Endothelial cell (in vitro differentiated cells): ENCODE results near the gene EBF3. TPM values are rescaled to one million over a fixed set of nuclear protein-coding genes. Genes with fewer than 3 reads are reported as not detected.
A peak's percentile ranks its signal among the peaks of the same experiment; 100 is the strongest.

Experiments
- DNase-seq: peaks from one replicate; pipeline ENCODE4 v3.0.0; 2021; ENCODE audit warnings: low spot score
- H3K27ac Mint-ChIP-seq: one replicate; pipeline ENCODE4 v1.8.0; 2021; ENCODE audit warnings: mixed read lengths, inconsistent platforms; ENCODE audit not compliant: unreplicated experiment
- H3K27me3 Mint-ChIP-seq: one replicate; pipeline ENCODE4 v1.8.0; 2021; ENCODE audit warnings: mild to moderate bottlenecking, moderate library complexity, mixed read lengths, inconsistent platforms; ENCODE audit not compliant: unreplicated experiment
- H3K36me3 Mint-ChIP-seq: one replicate; pipeline ENCODE4 v1.8.0; 2021; ENCODE audit warnings: mild to moderate bottlenecking, low read depth, mixed read lengths, inconsistent platforms; ENCODE audit not compliant: unreplicated experiment
- H3K4me1 Mint-ChIP-seq: one replicate; pipeline ENCODE4 v1.8.0; 2021; ENCODE audit warnings: mild to moderate bottlenecking, mixed read lengths, inconsistent platforms; ENCODE audit not compliant: unreplicated experiment
- H3K4me3 Mint-ChIP-seq: one replicate; pipeline ENCODE4 v1.8.0; 2021; ENCODE audit warnings: mild to moderate bottlenecking, mixed read lengths, inconsistent platforms; ENCODE audit not compliant: unreplicated experiment
- H3K9me3 Mint-ChIP-seq: one replicate; pipeline ENCODE4 v1.8.0; 2021; ENCODE audit warnings: mixed read lengths, inconsistent platforms; ENCODE audit not compliant: unreplicated experiment
- CTCF ChIP-seq: fragments of 200-600 bp; sonication (generic); IDR thresholded peaks from one replicate; pipeline ENCODE4 v1.5.0; 2021; ENCODE audit warnings: antibody characterized with exemption; ENCODE audit not compliant: unreplicated experiment
- total RNA-seq: library from RNA; stranded (reverse); fragmentation: NEBNext Ultra II Directional; extraction: Animal tissue kit (Norgen Biotek cat#: 25700); gene quantifications from one replicate; pipeline ENCODE4 v1.2.1, GENCODE V29; 2021; ENCODE audit not compliant: unreplicated experiment

EBF3 gene
- total RNA-seq, 1 donor from 2014 or later, result 1.3 TPM

- no peak for TF ChIP-seq CTCF
- H3K4me1 Mint-ChIP-seq, result peaks cover 27% of the 10 kb centered on the region
Measured at GRCh38 chr10:129951970-129952265, 12.2 kb downstream of the EBF3 start.

GRCh38 chr10:129951101-129951969, 12.7 kb downstream of the EBF3 start:
- no peak for TF ChIP-seq CTCF

More at GRCh38 chr10:129951970-129952265, 12.2 kb downstream of the EBF3 start:
- Mint-ChIP-seq H3K4me3 (no peak overlapping the region), H3K27me3 (peaks cover 5% of the 10 kb centered on the region), H3K27ac (no peak overlapping the region), H3K9me3 (no peaks in the 10 kb centered on the region), H3K36me3 (peaks cover 4% of the 10 kb centered on the region)
- no peak for DNase-seq

GRCh38 chr10:129950676-129951075, 13.4 kb downstream of the EBF3 start:
- H3K9me3 Mint-ChIP-seq, result no peaks in the 10 kb centered on the region
- no peak for TF ChIP-seq CTCF
- no peak for DNase-seq
- H3K27me3 Mint-ChIP-seq, result peaks cover 9% of the 10 kb centered on the region
- H3K4me1 Mint-ChIP-seq, result peaks cover 27% of the 10 kb centered on the region
- H3K36me3 Mint-ChIP-seq, result no peaks in the 10 kb centered on the region
- H3K4me3 Mint-ChIP-seq, result no peak overlapping the region
- H3K27ac Mint-ChIP-seq, result no peak overlapping the region

More at GRCh38 chr10:129951101-129951969, 12.7 kb downstream of the EBF3 start:
- Mint-ChIP-seq H3K4me3 (no peak overlapping the region), H3K36me3 (peaks cover 3% of the 10 kb centered on the region), H3K4me1 (peaks cover 27% of the 10 kb centered on the region), H3K27ac (no peak overlapping the region), H3K27me3 (peaks cover 6% of the 10 kb centered on the region), H3K9me3 (no peaks in the 10 kb centered on the region)
- DNase-seq, result no peak

- Mint-ChIP-seq H3K4me1 (peaks cover 27% of the 10 kb centered on the region), H3K36me3 (no peaks in the 10 kb centered on the region), H3K27ac (no peak overlapping the region), H3K27me3 (peaks cover 6% of the 10 kb centered on the region), H3K9me3 (no peaks in the 10 kb centered on the region), H3K4me3 (no peak overlapping the region)
- DNase-seq, result peak; percentile 63
- no peak for TF ChIP-seq CTCF
Measured at GRCh38 chr10:129949891-129950291, 14.2 kb downstream of the EBF3 start.

- no peak for TF ChIP-seq CTCF
- Mint-ChIP-seq H3K9me3 (no peaks in the 10 kb centered on the region), H3K4me3 (no peak overlapping the region), H3K27ac (no peak overlapping the region), H3K27me3 (peaks cover 6% of the 10 kb centered on the region), H3K4me1 (peaks cover 27% of the 10 kb centered on the region), H3K36me3 (no peaks in the 10 kb centered on the region)
- no peak for DNase-seq
Measured at GRCh38 chr10:129949411-129949810, 14.7 kb downstream of the EBF3 start.
